ENCODE results near the gene ANOS1. TPM values are rescaled to one million over a fixed set of nuclear protein-coding genes. Genes with fewer than 3 reads are reported as not detected.

The ANOS1 gene
- polyA plus RNA-seq, 1 of the 3 experiments (the other 2 are of a cell fraction), result under 0.01 TPM

- TF ChIP-seq EZH2phosphoT487 (IDR thresholded peaks at IDR 0.05; ENCODE audit: borderline replicate concordance, low read depth), result no peak
- no peak for TF ChIP-seq POLR2AphosphoS5 (IDR thresholded peaks at IDR 0.05; ENCODE audit: low read depth, low read length)
- TF ChIP-seq FOSL2 (IDR thresholded peaks at IDR 0.05; ENCODE audit: borderline replicate concordance, low read depth), result no peak
Observed at GRCh38 chrX:8741981-8742380, 10.0 kb upstream of the ANOS1 start (continued).

GRCh38 chrX:8738588-8739189 is 6.8 kb upstream of the ANOS1 start:
- POLR2A ChIA-PET, result no interaction called here
- CTCF ChIA-PET, result interaction anchor here (0.6 to 3.1 kb wide), 36 partner anchors 8 to 1381 kb away, joined by 3 to 40 read pairs (median 4); no protein-coding TSS in a partner anchor
- Histone ChIP-seq H3K4me2 (no peak overlapping the region), H3K4me1 (ENCODE audit: control insufficient read depth in 1 of 2, insufficient read depth in 2 of 2, low read depth in 1 of 2, low read length in 1 of 2) (no peaks in the 10 kb centered on the region), H3K27ac (ENCODE audit: low read depth in 2 of 2, low read length in 1 of 2) (no peak overlapping the region), H3K9me2 (no peaks in the 10 kb centered on the region), H3K4me3 (ENCODE audit: low read depth in 2 of 2, low read length in 1 of 2) (no peak overlapping the region), H4K20me1 (ENCODE audit: insufficient read depth) (no peaks in the 10 kb centered on the region), H3K9me3 (no peaks in the 10 kb centered on the region), H2AFZ (ENCODE audit: low read depth) (no peak overlapping the region), H3K79me2 (ENCODE audit: insufficient read depth) (no peaks in the 10 kb centered on the region), H3K27me3 (ENCODE audit: insufficient read depth) (peaks cover 2% of the 10 kb centered on the region; the same call in 1 of the 2 replicates), H3F3A (replicated peaks; ENCODE audit: insufficient read depth) (no peaks in the 10 kb centered on the region), H3K9ac (no peak overlapping the region), H3K36me3 (replicated peaks in 1 of 2; ENCODE audit: control insufficient read depth in 1 of 2, insufficient read depth in 2 of 2, low read length in 1 of 2) (no peaks in the 10 kb centered on the region)
- 1% methylated on average over 7 of the region's 7 CpGs for WGBS (ENCODE audit: low lambda C conversion rate)
- DNase-seq, result peak; percentile 37
- TF ChIP-seq RAD21 (IDR thresholded peaks at IDR 0.05; ENCODE audit: low read length) (peak; percentile 72), SMC3 (IDR thresholded peaks at IDR 0.05; ENCODE audit: low read depth, low read length) (peak; percentile 59), NRF1 (IDR thresholded peaks at IDR 0.05; ENCODE audit: low read depth, low read length) (no peak), GABPA (IDR thresholded peaks at IDR 0.05; ENCODE audit: low read depth) (no peak), SIN3A (IDR thresholded peaks at IDR 0.05; ENCODE audit: borderline replicate concordance, low read depth, low read length) (no peak), POLR2AphosphoS5 (IDR thresholded peaks at IDR 0.05; ENCODE audit: low read depth, low read length) (no peak), NFIC (IDR thresholded peaks at IDR 0.05; ENCODE audit: borderline replicate concordance) (no peak), TEAD4 (IDR thresholded peaks at IDR 0.05; ENCODE audit: borderline replicate concordance, insufficient read depth) (no peak)
- TF ChIP-seq, protein P1, sequence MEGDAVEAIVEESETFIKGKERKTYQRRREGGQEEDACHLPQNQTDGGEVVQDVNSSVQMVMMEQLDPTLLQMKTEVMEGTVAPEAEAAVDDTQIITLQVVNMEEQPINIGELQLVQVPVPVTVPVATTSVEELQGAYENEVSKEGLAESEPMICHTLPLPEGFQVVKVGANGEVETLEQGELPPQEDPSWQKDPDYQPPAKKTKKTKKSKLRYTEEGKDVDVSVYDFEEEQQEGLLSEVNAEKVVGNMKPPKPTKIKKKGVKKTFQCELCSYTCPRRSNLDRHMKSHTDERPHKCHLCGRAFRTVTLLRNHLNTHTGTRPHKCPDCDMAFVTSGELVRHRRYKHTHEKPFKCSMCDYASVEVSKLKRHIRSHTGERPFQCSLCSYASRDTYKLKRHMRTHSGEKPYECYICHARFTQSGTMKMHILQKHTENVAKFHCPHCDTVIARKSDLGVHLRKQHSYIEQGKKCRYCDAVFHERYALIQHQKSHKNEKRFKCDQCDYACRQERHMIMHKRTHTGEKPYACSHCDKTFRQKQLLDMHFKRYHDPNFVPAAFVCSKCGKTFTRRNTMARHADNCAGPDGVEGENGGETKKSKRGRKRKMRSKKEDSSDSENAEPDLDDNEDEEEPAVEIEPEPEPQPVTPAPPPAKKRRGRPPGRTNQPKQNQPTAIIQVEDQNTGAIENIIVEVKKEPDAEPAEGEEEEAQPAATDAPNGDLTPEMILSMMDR (IDR thresholded peaks at IDR 0.05), result peak; percentile 84

DNA sequence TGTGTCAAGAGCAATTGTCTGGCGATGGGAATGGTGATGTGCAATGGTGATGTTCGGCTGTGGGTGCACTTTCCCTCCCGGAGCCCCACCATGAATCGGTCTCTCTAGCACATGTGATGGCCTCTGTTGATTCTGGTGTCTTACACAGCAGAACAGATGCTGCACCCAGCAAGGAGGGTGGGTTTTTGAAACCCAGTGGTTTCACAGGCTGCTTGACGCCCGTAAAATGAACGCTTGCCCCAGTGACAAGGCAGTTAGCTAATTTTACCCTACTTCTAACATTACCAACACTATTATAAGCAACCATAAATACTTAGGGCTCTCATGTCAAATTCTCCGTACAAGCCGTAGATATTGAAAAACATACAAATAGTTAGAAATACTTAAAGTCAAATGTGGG is 5.9 kb upstream of the ANOS1 start:
- DNase-seq, result no peak
- H3F3A ChIP-seq (replicated peaks; ENCODE audit: insufficient read depth), result no peaks in the 10 kb centered on the region
- H3K9ac ChIP-seq, result no peak overlapping the region
- WGBS (ENCODE audit: low lambda C conversion rate), result 28% methylated on average over 9 of the region's 9 CpGs
- H3K4me1 ChIP-seq (ENCODE audit: control insufficient read depth in 1 of 2, insufficient read depth in 2 of 2, low read depth in 1 of 2, low read length in 1 of 2), result no peaks in the 10 kb centered on the region
- POLR2A ChIA-PET, result no interaction called here
- no peaks in the 10 kb centered on the region for H3K79me2 ChIP-seq (ENCODE audit: insufficient read depth)
- no peaks in the 10 kb centered on the region for H3K9me2 ChIP-seq
- H3K36me3 ChIP-seq (replicated peaks in 1 of 2; ENCODE audit: control insufficient read depth in 1 of 2, insufficient read depth in 2 of 2, low read length in 1 of 2), result no peaks in the 10 kb centered on the region
- peaks cover 10% of the 10 kb centered on the region; the same call in 1 of the 2 replicates for H3K27me3 ChIP-seq (ENCODE audit: insufficient read depth)
- H3K9me3 ChIP-seq, result no peaks in the 10 kb centered on the region
- H2AFZ ChIP-seq (ENCODE audit: low read depth), result no peak overlapping the region
- no peak overlapping the region for H3K4me2 ChIP-seq
- no peak overlapping the region for H3K4me3 ChIP-seq (ENCODE audit: low read depth in 2 of 2, low read length in 1 of 2)
- no peak overlapping the region for H3K27ac ChIP-seq (ENCODE audit: low read depth in 2 of 2, low read length in 1 of 2)
- CTCF ChIA-PET, result interaction anchor here (0.6 to 3.1 kb wide), 29 partner anchors 9 to 1382 kb away, joined by 3 to 40 read pairs (median 5); no protein-coding TSS in a partner anchor
- no peaks in the 10 kb centered on the region for H4K20me1 ChIP-seq (ENCODE audit: insufficient read depth)
- TF ChIP-seq RXRA (IDR thresholded peaks at IDR 0.05; ENCODE audit: borderline replicate concordance, low read depth) (no peak), ELF1 (IDR thresholded peaks at IDR 0.05) (no peak), RCOR1 (IDR thresholded peaks at IDR 0.05; ENCODE audit: low read length) (no peak), GATA2 (CRISPR knock-in tag; IDR thresholded peaks at IDR 0.05) (no peak), RAD21 (IDR thresholded peaks at IDR 0.05; ENCODE audit: low read length) (no peak), FOSL2 (IDR thresholded peaks at IDR 0.05; ENCODE audit: borderline replicate concordance, low read depth) (no peak), CHD2 (IDR thresholded peaks at IDR 0.05; ENCODE audit: low read length, partially characterized antibody) (no peak), POLR2AphosphoS5 (IDR thresholded peaks at IDR 0.05; ENCODE audit: low read depth, low read length) (no peak), YY1 (IDR thresholded peaks at IDR 0.05; ENCODE audit: low read depth) (no peak), NFIC (IDR thresholded peaks at IDR 0.05; ENCODE audit: borderline replicate concordance) (no peak), SIN3A (IDR thresholded peaks at IDR 0.05; ENCODE audit: borderline replicate concordance, low read depth, low read length) (no peak)
- TF ChIP-seq, protein P2, sequence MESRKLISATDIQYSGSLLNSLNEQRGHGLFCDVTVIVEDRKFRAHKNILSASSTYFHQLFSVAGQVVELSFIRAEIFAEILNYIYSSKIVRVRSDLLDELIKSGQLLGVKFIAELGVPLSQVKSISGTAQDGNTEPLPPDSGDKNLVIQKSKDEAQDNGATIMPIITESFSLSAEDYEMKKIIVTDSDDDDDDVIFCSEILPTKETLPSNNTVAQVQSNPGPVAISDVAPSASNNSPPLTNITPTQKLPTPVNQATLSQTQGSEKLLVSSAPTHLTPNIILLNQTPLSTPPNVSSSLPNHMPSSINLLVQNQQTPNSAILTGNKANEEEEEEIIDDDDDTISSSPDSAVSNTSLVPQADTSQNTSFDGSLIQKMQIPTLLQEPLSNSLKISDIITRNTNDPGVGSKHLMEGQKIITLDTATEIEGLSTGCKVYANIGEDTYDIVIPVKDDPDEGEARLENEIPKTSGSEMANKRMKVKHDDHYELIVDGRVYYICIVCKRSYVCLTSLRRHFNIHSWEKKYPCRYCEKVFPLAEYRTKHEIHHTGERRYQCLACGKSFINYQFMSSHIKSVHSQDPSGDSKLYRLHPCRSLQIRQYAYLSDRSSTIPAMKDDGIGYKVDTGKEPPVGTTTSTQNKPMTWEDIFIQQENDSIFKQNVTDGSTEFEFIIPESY (IDR thresholded peaks at IDR 0.05; ENCODE audit: borderline replicate concordance, low read depth), result no peak
- TF ChIP-seq, protein P3, sequence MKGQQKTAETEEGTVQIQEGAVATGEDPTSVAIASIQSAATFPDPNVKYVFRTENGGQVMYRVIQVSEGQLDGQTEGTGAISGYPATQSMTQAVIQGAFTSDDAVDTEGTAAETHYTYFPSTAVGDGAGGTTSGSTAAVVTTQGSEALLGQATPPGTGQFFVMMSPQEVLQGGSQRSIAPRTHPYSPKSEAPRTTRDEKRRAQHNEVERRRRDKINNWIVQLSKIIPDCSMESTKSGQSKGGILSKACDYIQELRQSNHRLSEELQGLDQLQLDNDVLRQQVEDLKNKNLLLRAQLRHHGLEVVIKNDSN (IDR thresholded peaks at IDR 0.05; ENCODE audit: borderline replicate concordance, low read depth), result no peak
- TF ChIP-seq, protein P4, sequence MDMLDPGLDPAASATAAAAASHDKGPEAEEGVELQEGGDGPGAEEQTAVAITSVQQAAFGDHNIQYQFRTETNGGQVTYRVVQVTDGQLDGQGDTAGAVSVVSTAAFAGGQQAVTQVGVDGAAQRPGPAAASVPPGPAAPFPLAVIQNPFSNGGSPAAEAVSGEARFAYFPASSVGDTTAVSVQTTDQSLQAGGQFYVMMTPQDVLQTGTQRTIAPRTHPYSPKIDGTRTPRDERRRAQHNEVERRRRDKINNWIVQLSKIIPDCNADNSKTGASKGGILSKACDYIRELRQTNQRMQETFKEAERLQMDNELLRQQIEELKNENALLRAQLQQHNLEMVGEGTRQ (IDR thresholded peaks at IDR 0.05; ENCODE audit: borderline replicate concordance, low read depth, low read length), result no peak
